ENCODE measurements around the gene SYS1. TPM values are rescaled to one million over a fixed set of nuclear protein-coding genes. Genes with fewer than 3 reads are reported as not detected.
A peak's percentile ranks its signal among the peaks of the same experiment; 100 is the strongest.

SYS1 gene
- polyA plus RNA-seq, 1 donor, result 31.9 TPM

DNA sequence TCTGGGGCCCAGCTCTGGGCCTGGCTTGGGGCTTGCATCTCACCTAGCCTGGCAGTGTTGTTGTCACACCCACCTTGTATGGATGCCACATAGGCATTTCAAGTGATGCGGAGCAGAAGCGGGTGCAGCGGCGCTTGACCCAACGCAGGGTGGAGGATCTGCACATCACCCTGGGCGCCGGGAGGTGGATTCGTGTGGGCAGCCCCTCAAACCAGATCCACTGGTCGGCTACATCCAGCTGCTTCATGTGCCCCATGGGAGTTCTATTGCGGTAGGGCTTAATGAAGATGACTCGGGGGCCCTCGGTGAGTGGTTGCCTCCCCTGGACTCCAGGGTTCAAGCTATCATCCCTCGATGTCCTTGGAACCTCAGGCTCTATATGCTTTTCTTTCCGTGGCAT, 12.0 kb downstream of the SYS1 start:
- DNase-seq, result no peak

- DNase-seq, result peak; percentile 37
These were observed 14.3 kb downstream of the SYS1 start for GRCh38 chr20:45377269-45377668.

DNA sequence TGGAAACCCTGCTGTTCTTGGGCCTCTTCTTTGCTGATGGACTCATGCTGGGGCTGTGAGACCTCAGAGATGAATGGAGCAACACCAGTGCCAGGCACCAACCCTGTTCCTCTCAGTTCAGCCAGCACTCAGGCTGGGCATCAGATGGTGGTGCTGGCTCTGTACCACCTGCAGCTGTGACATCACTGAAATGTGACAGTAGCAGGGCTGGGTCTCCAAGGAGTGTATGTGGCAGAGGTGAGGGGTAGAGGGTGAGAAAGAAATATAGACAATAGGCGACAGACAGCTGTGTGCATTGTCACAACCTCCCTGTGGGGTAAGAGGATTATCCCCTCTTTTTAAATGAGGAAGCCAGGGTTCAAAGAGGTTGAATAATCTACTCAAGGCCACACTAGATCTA, 15.2 kb downstream of the SYS1 start, which contains the start of gene TP53TG5:
Gene TP53TG5, minus strand, starts transcription at position 135 of the 400 bp plus-strand sequence. Its CDS starts 89 bp downstream, at position 46.
- no peak for DNase-seq

DNA sequence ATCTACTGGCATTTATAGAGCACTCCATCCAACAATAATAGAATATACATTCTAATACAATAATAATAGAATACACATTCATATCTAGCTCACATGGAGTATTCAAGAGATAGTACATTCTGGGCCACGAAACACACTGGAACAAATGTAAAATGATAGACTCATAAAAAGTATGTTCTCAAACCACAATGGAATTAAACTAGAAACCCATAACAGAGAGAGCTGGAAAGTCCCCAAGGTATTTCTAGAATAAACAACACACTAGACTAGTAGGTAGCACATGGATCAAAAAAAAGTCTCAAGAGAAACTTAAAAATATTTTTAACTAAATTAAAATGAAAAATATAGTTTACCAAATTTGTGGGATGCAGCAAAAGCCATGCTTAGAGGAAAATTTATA, 24.3 kb downstream of the SYS1 start:
- DNase-seq, result no peak

DNA sequence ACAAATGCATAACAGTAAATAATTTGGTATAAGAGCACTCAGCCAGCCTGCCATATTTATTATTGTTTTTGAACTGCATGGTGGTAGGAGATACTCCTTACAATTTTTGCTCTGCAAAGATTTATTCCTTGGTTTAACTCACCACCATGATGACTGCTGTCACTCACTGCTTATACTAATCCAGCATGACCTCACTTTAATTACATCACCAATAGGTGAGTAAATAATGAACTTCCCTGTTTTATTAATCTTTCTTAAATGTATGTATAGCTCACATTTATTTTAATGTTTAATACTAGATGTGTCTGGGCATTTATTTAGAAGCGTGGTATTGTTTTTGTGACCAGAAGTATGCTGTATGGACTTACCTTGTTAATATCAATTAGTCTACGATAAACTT, 28.0 kb downstream of the SYS1 start:
- DNase-seq, result no peak

- DNase-seq, result no peak
These were observed 28.6 kb downstream of the SYS1 start for GRCh38 chr20:45391559-45391958.

DNA sequence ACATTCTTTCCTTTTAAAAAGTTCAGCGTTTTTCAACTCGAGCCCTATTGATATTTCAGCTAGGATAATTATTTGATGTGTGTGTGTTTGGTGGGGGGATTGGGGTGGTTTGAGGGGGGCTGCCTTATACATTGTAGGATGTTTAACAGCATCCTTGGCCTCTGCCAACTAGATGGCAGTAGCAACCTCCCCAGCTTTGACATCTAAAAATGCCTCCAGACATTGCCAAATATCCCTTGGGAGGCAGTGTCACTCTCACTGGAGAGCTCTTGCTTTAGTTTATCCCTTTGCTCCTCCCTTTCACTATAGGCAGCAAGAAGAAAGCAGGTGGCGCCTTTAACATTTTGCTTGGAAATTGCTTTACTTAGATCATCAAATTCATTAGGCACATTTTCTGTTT, 29.8 kb downstream of the SYS1 start:
- no peak for DNase-seq

- DNase-seq, result no peak
These were observed 31.5 kb downstream of the SYS1 start for GRCh38 chr20:45394221-45395113.

- no peak for DNase-seq
These were observed 32.1 kb downstream of the SYS1 start for GRCh38 chr20:45395114-45395415.

- DNase-seq, result no peak
These were observed 36.1 kb downstream of the SYS1 start for GRCh38 chr20:45399018-45399417.

DNA sequence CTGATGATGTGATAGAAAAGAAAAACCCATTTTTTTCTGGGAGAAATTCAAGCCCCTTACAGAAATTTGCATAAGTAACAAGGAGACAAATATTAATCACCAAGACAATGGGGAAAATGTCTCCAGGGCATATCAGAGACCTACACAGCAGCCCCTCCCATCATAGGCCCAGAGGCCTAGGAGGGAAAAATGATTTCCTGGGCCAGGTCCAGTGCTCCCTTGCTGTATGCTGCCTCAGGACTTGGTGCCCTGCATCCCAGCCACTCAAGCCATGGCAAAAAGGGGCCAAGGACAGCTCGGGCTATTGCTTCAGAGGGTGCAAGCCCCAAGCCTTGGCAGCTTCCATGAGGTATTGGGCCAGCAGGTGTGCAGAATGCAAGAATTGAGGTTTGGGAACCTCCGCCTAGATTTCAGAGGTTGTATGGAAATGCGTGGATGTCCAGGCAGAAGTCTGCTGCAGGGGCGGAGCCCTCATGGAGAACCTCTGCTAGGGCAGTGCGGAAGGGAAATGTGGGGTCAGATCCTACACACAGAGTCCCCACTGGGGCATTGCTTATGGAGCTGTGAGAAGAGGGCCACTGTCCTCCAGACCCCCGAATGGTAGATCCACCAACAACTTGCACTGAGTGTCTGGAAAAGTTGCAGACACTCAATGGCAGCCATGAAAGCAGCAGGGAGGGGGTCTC, 37.5 kb downstream of the SYS1 start:
- DNase-seq, result no peak

DNA sequence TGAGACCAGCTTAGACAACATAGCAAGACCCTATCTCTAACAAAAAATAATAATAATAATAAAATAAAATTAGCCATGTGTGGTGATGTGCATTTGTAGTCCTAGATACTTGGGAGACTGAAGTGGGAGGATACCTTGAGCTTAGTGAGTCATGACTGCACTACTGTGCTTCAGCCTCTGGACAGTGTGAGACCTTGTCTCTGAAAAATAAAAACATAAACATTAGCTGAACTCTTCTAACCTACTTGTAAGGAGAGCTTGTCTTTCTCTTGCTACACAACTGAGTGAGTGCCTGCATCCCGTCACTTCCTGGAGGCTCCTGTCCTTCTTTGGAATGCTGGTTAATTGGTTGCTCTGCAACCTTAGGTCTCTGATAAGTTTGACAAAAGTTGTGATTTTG, 40.0 kb downstream of the SYS1 start:
- DNase-seq, result no peak

DNA sequence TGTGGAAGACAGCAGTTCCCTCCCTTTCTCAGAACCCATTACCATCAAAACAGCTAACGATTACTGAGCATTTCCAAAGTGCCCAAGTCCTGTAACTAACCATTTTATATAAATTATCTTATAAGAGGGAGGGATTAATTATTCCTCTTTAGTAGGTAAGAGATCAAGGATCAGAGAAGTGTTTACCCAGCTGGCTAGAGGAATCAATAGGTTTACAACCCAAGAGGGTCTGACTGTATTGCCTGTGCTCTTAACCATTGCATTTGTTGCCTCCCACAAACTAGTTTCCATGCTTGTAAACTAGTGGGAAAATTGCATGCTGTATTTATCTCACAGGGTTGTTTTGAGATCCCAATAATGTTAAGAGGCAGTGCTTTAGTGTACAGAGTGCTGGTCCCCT, 41.5 kb downstream of the SYS1 start:
- no peak for DNase-seq

- peak; percentile 10 for DNase-seq
These were observed 42.8 kb downstream of the SYS1 start for GRCh38 chr20:45405571-45406259.

- peak; percentile 20 for DNase-seq
These were observed 43.5 kb downstream of the SYS1 start for GRCh38 chr20:45406260-45407066.

GRCh38 chr20:45407067-45407745, 44.2 kb downstream of the SYS1 start:
- peak; percentile 28 for DNase-seq

DNA sequence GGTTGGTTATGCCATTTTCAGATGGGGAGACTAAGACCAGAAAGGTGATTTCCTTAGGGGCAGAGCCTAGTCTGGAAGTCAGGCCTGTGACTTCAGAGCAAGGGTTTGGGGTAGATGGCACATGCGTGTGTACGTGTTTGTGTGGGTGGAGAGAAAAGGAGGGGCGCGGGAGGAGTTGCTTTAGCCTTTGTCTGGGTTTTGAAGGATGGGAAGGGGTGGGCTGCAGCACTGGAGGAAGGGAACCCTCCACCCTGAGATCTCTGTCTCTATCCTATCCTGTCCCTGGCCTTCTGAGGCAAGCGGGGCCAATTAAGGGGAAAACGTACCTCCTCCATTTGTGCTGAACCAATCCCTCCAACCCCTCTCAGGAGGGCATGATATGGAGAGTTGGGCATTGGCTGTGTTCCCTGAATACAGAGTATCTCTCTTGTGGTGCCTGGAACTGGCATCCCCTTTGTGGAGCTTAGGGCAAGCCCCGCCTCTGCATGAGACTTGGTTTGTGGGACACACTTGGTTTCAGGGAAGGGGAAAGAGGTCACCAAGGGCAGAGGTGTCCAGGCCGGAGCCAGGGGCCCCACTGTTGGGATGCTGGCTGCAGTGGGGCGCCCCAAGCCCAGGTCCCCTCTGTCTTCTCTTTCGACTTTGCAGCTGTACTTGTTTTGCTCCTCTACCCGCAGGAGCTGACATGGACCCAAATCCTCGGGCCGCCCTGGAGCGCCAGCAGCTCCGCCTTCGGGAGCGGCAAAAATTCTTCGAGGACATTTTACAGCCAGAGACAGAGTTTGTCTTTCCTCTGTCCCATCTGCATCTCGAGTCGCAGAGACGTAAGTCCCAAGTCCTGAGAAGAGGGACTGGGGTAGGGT, 45.1 kb downstream of the SYS1 start, which contains the start of gene DBNDD2:
Gene DBNDD2, plus strand, starts transcription at position 507 of the 863 bp plus-strand sequence. Its CDS starts 179 bp downstream, at position 686.
- DNase-seq, result no peak

DNA sequence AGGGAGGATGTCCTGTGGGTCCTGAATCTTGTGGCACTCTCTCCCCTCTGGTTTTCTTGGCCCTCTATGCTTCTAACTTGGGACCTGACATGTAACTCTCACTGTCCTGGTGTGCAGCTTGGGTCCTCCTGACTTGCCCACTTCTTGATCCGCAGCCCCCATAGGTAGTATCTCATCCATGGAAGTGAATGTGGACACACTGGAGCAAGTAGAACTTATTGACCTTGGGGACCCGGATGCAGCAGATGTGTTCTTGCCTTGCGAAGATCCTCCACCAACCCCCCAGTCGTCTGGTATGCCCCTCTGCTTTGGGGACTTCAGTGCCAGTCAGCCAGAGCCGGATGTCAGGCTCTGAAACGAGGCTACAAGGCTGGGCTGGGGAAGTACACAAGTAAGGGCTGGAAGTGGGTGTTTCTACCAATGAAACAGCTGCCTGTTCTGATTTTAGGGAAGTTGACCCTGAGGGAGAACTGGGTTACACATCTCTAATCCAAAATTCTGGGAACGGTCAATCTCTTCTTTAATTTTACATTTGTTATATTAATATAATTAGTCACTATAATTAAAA, 45.8 kb downstream of the SYS1 start:
- DNase-seq, result no peak

GRCh38 chr20:45409521-45410272, 46.7 kb downstream of the SYS1 start:
- no peak for DNase-seq

All from left kidney (tissue), 2 donors.